HCT116 (cell line): ENCODE data around the gene DUSP2. TPM values are rescaled to one million over a fixed set of nuclear protein-coding genes. Genes with fewer than 3 reads are reported as not detected.

Experiments used
- ATAC-seq: fragments of 200-7000 bp; cut with Tn5 transposase; 2 replicates; pipeline ENCODE4 v1.9.1; 2020; ENCODE audit warnings: mild to moderate bottlenecking, moderate library complexity
- BruUV-seq: library from RNA; stranded (reverse); fragments of 400-500 nt; replicated peaks from 2 replicates; lab custom pipeline; 2021; lab: Mats Ljungman, UMichigan
- CTCF ChIA-PET: fragments of 300-600 bp; sonication (Branson Sonifier 250); formaldehyde crosslinking; loops from one replicate; lab custom pipeline; 2021; ENCODE audit warnings: antibody characterized with exemption; lab: Charles Lee
- POLR2A ChIA-PET: fragments of 300-600, 350-600 bp; sonication (Branson Sonifier 250); formaldehyde crosslinking; loops from one replicate; lab custom pipeline; 2021; ENCODE audit warnings: antibody characterized with exemption; lab: Charles Lee
- RAD21 ChIA-PET, 2 experiments: fragments of 300-600 bp; sonication (Branson Sonifier 250); formaldehyde crosslinking; loops; one replicate each; lab custom pipeline; 2023; ENCODE audit warnings: low total read pairs in 2 of 2; ENCODE audit not compliant: uncharacterized antibody in 2 of 2, unreplicated experiment in 2 of 2, low non-redundant PET in 1 of 2; lab: Charles Lee
- DNase-seq: peaks from one replicate; pipeline ENCODE4 v3.0.0-alpha.2; 2010; ENCODE audit warnings: low read depth, low spot score
- H2AFZ ChIP-seq: fragments of 200-600 bp; shearing (Covaris generic), sonication (generic); 2 replicates; pipeline ENCODE4 v1.6.1; 2017; ENCODE audit warnings: low read depth, mixed run types, mixed read lengths, antibody characterized with exemption, low read length; ENCODE audit not compliant: poor library complexity, severe bottlenecking
- H3K27ac ChIP-seq: 2 replicates; pipeline ENCODE4 v1.5.1; 2012; ENCODE audit warnings: low read depth, low read length
- H3K27me3 ChIP-seq: fragments of 200-600 bp; sonication (generic); 2 replicates; pipeline ENCODE4 v1.6.1; 2016; ENCODE audit warnings: mixed run types, low read length, mixed read lengths; ENCODE audit not compliant: insufficient read depth
- H3K36me3 ChIP-seq, 2 experiments: fragments of 200-500 bp in 1 of 2; fragments of 200-600 bp in 1 of 2; sonication (Bioruptor generic) in 1 of 2; sonication (generic) in 1 of 2; 2 replicates each; pipeline versions ENCODE4 v1.5.1 to v1.6.1; 2014 to 2016; ENCODE audit warnings: low read length in 2 of 2, inconsistent platforms in 1 of 2, mixed read lengths in 1 of 2, mixed run types in 1 of 2; ENCODE audit not compliant: insufficient read depth in 2 of 2, control insufficient read depth in 1 of 2
- H3K4me1 ChIP-seq, 2 experiments: fragments of 200-600 bp in 1 of 2; sonication (generic) in 1 of 2; 2 replicates each; pipeline versions ENCODE4 v1.5.1 to v1.6.1; 2012 to 2017; ENCODE audit warnings: low read length in 2 of 2, inconsistent platforms in 1 of 2, mild to moderate bottlenecking in 1 of 2, mixed read lengths in 1 of 2, mixed run types in 1 of 2, moderate library complexity in 1 of 2; ENCODE audit not compliant: insufficient read depth in 2 of 2, control insufficient read depth in 1 of 2
- H3K4me2 ChIP-seq: fragments of 200-600 bp; sonication (generic); 2 replicates; pipeline ENCODE4 v1.6.1; 2017; ENCODE audit warnings: mixed run types, low read length, mixed read lengths
- H3K4me3 ChIP-seq, 2 experiments: fragments of 200-600 bp in 1 of 2; sonication (generic) in 1 of 2; replicated peaks in 1 of 2; 2 replicates each; pipeline ENCODE4 v1.5.1; 2011 to 2016; ENCODE audit warnings: low read length in 2 of 2, control low read depth in 1 of 2, low read depth in 1 of 2, mild to moderate bottlenecking in 1 of 2, mixed read lengths in 1 of 2, mixed run types in 1 of 2
- H3K79me2 ChIP-seq: fragments of 200-600 bp; sonication (generic); 2 replicates; pipeline ENCODE4 v1.6.1; 2017; ENCODE audit warnings: mild to moderate bottlenecking, mixed run types, low read length, moderate library complexity, mixed read lengths; ENCODE audit not compliant: insufficient read depth
- H3K9ac ChIP-seq: fragments of 200-600 bp; sonication (generic); 2 replicates; pipeline ENCODE4 v1.6.1; 2016; ENCODE audit warnings: low read length, mixed read lengths
- H3K9me2 ChIP-seq: fragments of 200-600 bp; sonication (generic), shearing (Covaris generic); 2 replicates; pipeline ENCODE4 v1.6.1; 2017; ENCODE audit warnings: mixed run types, mild to moderate bottlenecking, moderate library complexity; ENCODE audit not compliant: insufficient read depth
- H3K9me3 ChIP-seq, 2 experiments: fragments of 200-500 bp in 1 of 2; fragments of 200-600 bp in 1 of 2; sonication (Bioruptor generic) in 1 of 2; sonication (generic) in 1 of 2; 2 replicates each; pipeline ENCODE4 v1.6.1; 2014 to 2017; ENCODE audit warnings: low read length in 2 of 2, mixed read lengths in 2 of 2, inconsistent platforms in 1 of 2, low read depth in 1 of 2, mild to moderate bottlenecking in 1 of 2, mixed run types in 1 of 2, moderate library complexity in 1 of 2; ENCODE audit not compliant: control insufficient read depth in 1 of 2, insufficient read depth in 1 of 2
- H4K20me1 ChIP-seq: fragments of 200-600 bp; sonication (generic), shearing (Covaris generic); 2 replicates; pipeline ENCODE4 v1.6.1; 2017; ENCODE audit warnings: mixed run types, mild to moderate bottlenecking, moderate library complexity; ENCODE audit not compliant: insufficient read depth
- CEBPB ChIP-seq: IDR thresholded peaks from 2 replicates; pipeline ENCODE4 v1.6.1; 2012; ENCODE audit warnings: low read depth
- CTCF ChIP-seq, 3 experiments: fragments of 200-600 bp in 1 of 3; sonication (generic) in 1 of 3; IDR thresholded peaks in 2 of 3; conservative IDR thresholded peaks in 1 of 3; 2 replicates each; pipeline ENCODE4 v1.5.1; 2012 to 2017; ENCODE audit warnings: low read depth in 2 of 3, low read length in 2 of 3, antibody characterized with exemption in 1 of 3, borderline replicate concordance in 1 of 3, control low read depth in 1 of 3, mild to moderate bottlenecking in 1 of 3, mixed read lengths in 1 of 3, mixed run types in 1 of 3, moderate library complexity in 1 of 3; ENCODE audit not compliant: insufficient read depth in 1 of 3
- EGR1 ChIP-seq: IDR thresholded peaks from 2 replicates; pipeline ENCODE4 v1.6.1; 2012; ENCODE audit warnings: low read depth
- ELF1 ChIP-seq: IDR thresholded peaks from 2 replicates; pipeline ENCODE4 v1.6.1; 2012; ENCODE audit warnings: low read depth, borderline replicate concordance
- EZH2 ChIP-seq: fragments of 200-600 bp; sonication (generic); IDR thresholded peaks from 2 replicates; pipeline ENCODE4 v1.6.1; 2017; ENCODE audit warnings: antibody characterized with exemption, mixed run types
- EZH2phosphoT487 ChIP-seq: fragments of 200-600 bp; IDR thresholded peaks from 2 replicates; pipeline ENCODE4 v1.6.1; 2018; ENCODE audit warnings: antibody characterized with exemption, borderline replicate concordance
- FOSL1 ChIP-seq: IDR thresholded peaks from 2 replicates; pipeline ENCODE4 v1.6.1; 2012; ENCODE audit warnings: low read depth
- MAX ChIP-seq: IDR thresholded peaks from 2 replicates; pipeline ENCODE4 v1.6.1; 2012
- POLR2A ChIP-seq: IDR thresholded peaks from 2 replicates; pipeline ENCODE4 v1.7.0; 2011; ENCODE audit warnings: borderline replicate concordance; ENCODE audit not compliant: insufficient read depth, insufficient read length; ENCODE audit errors: extremely low read depth
- POLR2AphosphoS5 ChIP-seq: IDR thresholded peaks from 2 replicates; pipeline ENCODE4 v1.6.1; 2011; ENCODE audit warnings: mild to moderate bottlenecking, low read depth, low read length, moderate library complexity
- RAD21 ChIP-seq: IDR thresholded peaks from 2 replicates; pipeline ENCODE4 v1.6.1; 2012; ENCODE audit warnings: low read depth, mild to moderate bottlenecking
- REST ChIP-seq: IDR thresholded peaks from 2 replicates; pipeline ENCODE4 v1.6.1; 2012; ENCODE audit warnings: low read depth
- SIN3A ChIP-seq: IDR thresholded peaks from 2 replicates; pipeline ENCODE4 v1.6.1; 2012; ENCODE audit warnings: low read depth
- SP1 ChIP-seq: IDR thresholded peaks from 2 replicates; pipeline ENCODE4 v1.6.1; 2012; ENCODE audit warnings: low read depth
- SRF ChIP-seq: IDR thresholded peaks from 2 replicates; pipeline ENCODE4 v1.6.1; 2012; ENCODE audit warnings: low read depth
- YY1 ChIP-seq: IDR thresholded peaks from 2 replicates; pipeline ENCODE4 v1.6.1; 2011; ENCODE audit warnings: low read length, low read depth, moderate library complexity, mild to moderate bottlenecking; ENCODE audit not compliant: insufficient replicate concordance; ENCODE audit errors: extremely low read depth
- ZBTB33 ChIP-seq: IDR thresholded peaks from 2 replicates; pipeline ENCODE4 v1.6.1; 2011; ENCODE audit warnings: mild to moderate bottlenecking, low read length, moderate library complexity; ENCODE audit not compliant: insufficient replicate concordance; ENCODE audit errors: extremely low read depth
- ZFX ChIP-seq: fragments of 450-650 bp; IDR thresholded peaks from 2 replicates; pipeline ENCODE4 v1.6.1; 2017
- ZNF274 ChIP-seq: fragments of 200-500 bp; sonication (Bioruptor generic); IDR thresholded peaks from 2 replicates; pipeline ENCODE4 v1.6.1; 2014; ENCODE audit warnings: mild to moderate bottlenecking, low read depth, low read length, inconsistent platforms
- intact Hi-C: fragments of 100-400 bp; cut with micrococcal nuclease; formaldehyde crosslinking; loops from 2 replicates; pipeline ENCODE4 v1.10.0; 2022
- total RNA-seq: library from RNA; stranded (reverse); gene quantifications from one replicate; pipeline ENCODE4 v1.2.1, GENCODE V29; 2021; ENCODE audit not compliant: unreplicated experiment

Gene DUSP2
- total RNA-seq, 1 experiment from 2014 or later = 24.5 TPM

- DNase-seq (no peak), ATAC-seq (no peak)
- no peak overlapping the region for H2AFZ ChIP-seq
- no peaks in the 10 kb centered on the region for H3K27me3 ChIP-seq
- no peaks in the 10 kb centered on the region for H3K9me3 ChIP-seq
- BruUV-seq = no TSS peak
- H3K9ac ChIP-seq = no peak overlapping the region
- POLR2A ChIA-PET = no interaction called here
- H3K79me2 ChIP-seq = peaks cover 21% of the 10 kb centered on the region
- no peaks in the 10 kb centered on the region for H3K9me2 ChIP-seq
- H3K4me1 ChIP-seq = peaks cover 20 to 51% of the 10 kb centered on the region in 2 experiments
- intact Hi-C loops = no loop called here
- TF ChIP-seq POLR2A (no peak), YY1 (no peak), CEBPB (no peak), ZFX (no peak), ZNF274 (no peak), RAD21 (no peak), SRF (no peak), FOSL1 (no peak), EZH2phosphoT487 (no peak), ELF1 (no peak), ZBTB33 (no peak), EGR1 (no peak), SIN3A (no peak), REST (no peak), CTCF (IDR thresholded peaks at IDR 0.05 in 2 of 3, conservative IDR thresholded peaks at IDR 0.05 in 1 of 3; ENCODE audit: borderline replicate concordance in 1 of 3, insufficient read depth in 1 of 3, low read depth in 2 of 3, low read length in 2 of 3) (no peak), EZH2 (no peak), MAX (no peak), SP1 (no peak), POLR2AphosphoS5 (no peak)
- CTCF ChIA-PET = no interaction called here
- peaks cover 4 to 15% of the 10 kb centered on the region in 2 experiments; a peak in 2 of 4 replicates for H3K36me3 ChIP-seq
- RAD21 ChIA-PET = no interaction called here
- H3K27ac ChIP-seq = no peak overlapping the region; the same call in 1 of the 2 replicates
- no peak overlapping the region for H3K4me2 ChIP-seq
- no peaks in the 10 kb centered on the region for H4K20me1 ChIP-seq
- no peak overlapping the region for H3K4me3 ChIP-seq
Observed at GRCh38 chr2:96146153-96146880, 1.1 kb upstream of the DUSP2 start.
